GM23338 (cell line): ENCODE results near the gene TSR3. TPM values are rescaled to one million over a fixed set of nuclear protein-coding genes. Genes with fewer than 3 reads are reported as not detected.

Source experiments
- CTCF ChIP-seq, 2 experiments: fragments of 200-600 bp in 1 of 2; sonication (generic) in 1 of 2; conservative IDR thresholded peaks; 2 replicates each; pipeline versions ENCODE4 v1.5.1 to v1.6.1; 2016 to 2017; ENCODE audit warnings: antibody characterized with exemption in 2 of 2, low read depth in 2 of 2, mild to moderate bottlenecking in 2 of 2, moderate library complexity in 1 of 2
- ETS1 ChIP-seq: IDR thresholded peaks from 2 replicates; pipeline ENCODE4 v1.6.1; 2016; ENCODE audit warnings: antibody characterized with exemption
- EZH2phosphoT487 ChIP-seq: fragments of 200-600 bp; sonication (generic); IDR thresholded peaks from one replicate; pipeline ENCODE4 v1.8.1; 2018; ENCODE audit warnings: antibody characterized with exemption; ENCODE audit not compliant: unreplicated experiment
- JUNB ChIP-seq: IDR thresholded peaks from one replicate; pipeline ENCODE4 v1.6.1; 2016; ENCODE audit warnings: antibody characterized with exemption; ENCODE audit not compliant: unreplicated experiment
- polyA plus RNA-seq: library from polyadenylated mRNA; unstranded; fragments of >200 nt; fragmentation: Nextera tagmentation; extraction: Ambion mirVana; gene quantifications from 2 replicates; pipeline ENCODE4 v1.2.1, GENCODE V29; 2016
- total RNA-seq: library from RNA; depleted of rRNA; stranded (reverse); fragments of >200 nt; shearing (Covaris generic); gene quantifications from 2 replicates; pipeline ENCODE4 v1.2.3, GENCODE V29; 2014
- TF ChIP-seq, protein P1 (sequence below): fragments of 250-450 bp; sonication (Bioruptor Pico); IDR thresholded peaks from 2 replicates; pipeline ENCODE4 v1.5.0; 2020; ENCODE audit warnings: mild to moderate bottlenecking, moderate library complexity

Gene TSR3
- total and polyA plus RNA-seq, 2 experiments from 2014 or later = 58.5 to 97.3 TPM

- TF ChIP-seq, protein P1, sequence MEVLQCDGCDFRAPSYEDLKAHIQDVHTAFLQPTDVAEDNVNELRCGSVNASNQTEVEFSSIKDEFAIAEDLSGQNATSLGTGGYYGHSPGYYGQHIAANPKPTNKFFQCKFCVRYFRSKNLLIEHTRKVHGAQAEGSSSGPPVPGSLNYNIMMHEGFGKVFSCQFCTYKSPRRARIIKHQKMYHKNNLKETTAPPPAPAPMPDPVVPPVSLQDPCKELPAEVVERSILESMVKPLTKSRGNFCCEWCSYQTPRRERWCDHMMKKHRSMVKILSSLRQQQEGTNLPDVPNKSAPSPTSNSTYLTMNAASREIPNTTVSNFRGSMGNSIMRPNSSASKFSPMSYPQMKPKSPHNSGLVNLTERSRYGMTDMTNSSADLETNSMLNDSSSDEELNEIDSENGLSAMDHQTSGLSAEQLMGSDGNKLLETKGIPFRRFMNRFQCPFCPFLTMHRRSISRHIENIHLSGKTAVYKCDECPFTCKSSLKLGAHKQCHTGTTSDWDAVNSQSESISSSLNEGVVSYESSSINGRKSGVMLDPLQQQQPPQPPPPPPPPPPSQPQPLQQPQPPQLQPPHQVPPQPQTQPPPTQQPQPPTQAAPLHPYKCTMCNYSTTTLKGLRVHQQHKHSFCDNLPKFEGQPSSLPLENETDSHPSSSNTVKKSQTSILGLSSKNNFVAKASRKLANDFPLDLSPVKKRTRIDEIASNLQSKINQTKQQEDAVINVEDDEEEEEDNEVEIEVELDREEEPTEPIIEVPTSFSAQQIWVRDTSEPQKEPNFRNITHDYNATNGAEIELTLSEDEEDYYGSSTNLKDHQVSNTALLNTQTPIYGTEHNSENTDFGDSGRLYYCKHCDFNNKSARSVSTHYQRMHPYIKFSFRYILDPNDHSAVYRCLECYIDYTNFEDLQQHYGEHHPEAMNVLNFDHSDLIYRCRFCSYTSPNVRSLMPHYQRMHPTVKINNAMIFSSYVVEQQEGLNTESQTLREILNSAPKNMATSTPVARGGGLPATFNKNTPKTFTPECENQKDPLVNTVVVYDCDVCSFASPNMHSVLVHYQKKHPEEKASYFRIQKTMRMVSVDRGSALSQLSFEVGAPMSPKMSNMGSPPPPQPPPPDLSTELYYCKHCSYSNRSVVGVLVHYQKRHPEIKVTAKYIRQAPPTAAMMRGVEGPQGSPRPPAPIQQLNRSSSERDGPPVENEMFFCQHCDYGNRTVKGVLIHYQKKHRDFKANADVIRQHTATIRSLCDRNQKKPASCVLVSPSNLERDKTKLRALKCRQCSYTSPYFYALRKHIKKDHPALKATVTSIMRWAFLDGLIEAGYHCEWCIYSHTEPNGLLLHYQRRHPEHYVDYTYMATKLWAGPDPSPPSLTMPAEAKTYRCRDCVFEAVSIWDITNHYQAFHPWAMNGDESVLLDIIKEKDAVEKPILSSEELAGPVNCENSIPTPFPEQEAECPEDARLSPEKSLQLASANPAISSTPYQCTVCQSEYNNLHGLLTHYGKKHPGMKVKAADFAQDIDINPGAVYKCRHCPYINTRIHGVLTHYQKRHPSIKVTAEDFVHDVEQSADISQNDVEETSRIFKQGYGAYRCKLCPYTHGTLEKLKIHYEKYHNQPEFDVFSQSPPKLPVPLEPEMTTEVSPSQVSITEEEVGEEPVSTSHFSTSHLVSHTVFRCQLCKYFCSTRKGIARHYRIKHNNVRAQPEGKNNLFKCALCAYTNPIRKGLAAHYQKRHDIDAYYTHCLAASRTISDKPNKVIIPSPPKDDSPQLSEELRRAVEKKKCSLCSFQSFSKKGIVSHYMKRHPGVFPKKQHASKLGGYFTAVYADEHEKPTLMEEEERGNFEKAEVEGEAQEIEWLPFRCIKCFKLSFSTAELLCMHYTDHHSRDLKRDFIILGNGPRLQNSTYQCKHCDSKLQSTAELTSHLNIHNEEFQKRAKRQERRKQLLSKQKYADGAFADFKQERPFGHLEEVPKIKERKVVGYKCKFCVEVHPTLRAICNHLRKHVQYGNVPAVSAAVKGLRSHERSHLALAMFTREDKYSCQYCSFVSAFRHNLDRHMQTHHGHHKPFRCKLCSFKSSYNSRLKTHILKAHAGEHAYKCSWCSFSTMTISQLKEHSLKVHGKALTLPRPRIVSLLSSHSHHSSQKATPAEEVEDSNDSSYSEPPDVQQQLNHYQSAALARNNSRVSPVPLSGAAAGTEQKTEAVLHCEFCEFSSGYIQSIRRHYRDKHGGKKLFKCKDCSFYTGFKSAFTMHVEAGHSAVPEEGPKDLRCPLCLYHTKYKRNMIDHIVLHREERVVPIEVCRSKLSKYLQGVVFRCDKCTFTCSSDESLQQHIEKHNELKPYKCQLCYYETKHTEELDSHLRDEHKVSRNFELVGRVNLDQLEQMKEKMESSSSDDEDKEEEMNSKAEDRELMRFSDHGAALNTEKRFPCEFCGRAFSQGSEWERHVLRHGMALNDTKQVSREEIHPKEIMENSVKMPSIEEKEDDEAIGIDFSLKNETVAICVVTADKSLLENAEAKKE (CRISPR knock-in tag) = no peak
- no peak for TF ChIP-seq ETS1
- no peak for TF ChIP-seq EZH2phosphoT487
- TF ChIP-seq JUNB = no peak
- no peak for TF ChIP-seq CTCF (conservative IDR thresholded peaks at IDR 0.05; ENCODE audit: low read depth in 2 of 2)
Measured at GRCh38 chr16:1330931-1331711, 20.6 kb downstream of the TSR3 start (continued).
